PFSK-1 (cell line): ENCODE results near the gene MAMDC4.

Source experiments
- POLR2AphosphoS5 ChIP-seq: IDR thresholded peaks from 2 replicates; pipeline ENCODE4 v1.6.1; 2012; ENCODE audit warnings: low read depth, mild to moderate bottlenecking, control low read depth, low read length, moderate library complexity
- REST ChIP-seq, 2 experiments: IDR thresholded peaks; 2 replicates each; pipeline versions ENCODE4 v1.6.1 to v1.8.0; 2011 to 2012; ENCODE audit warnings: low read depth in 2 of 2, low read length in 2 of 2, control low read depth in 1 of 2, inconsistent platforms in 1 of 2, mild to moderate bottlenecking in 1 of 2, moderate library complexity in 1 of 2; ENCODE audit not compliant: insufficient read depth in 1 of 2
- SIN3A ChIP-seq: IDR thresholded peaks from 2 replicates; pipeline ENCODE4 v1.6.1; 2012; ENCODE audit warnings: mild to moderate bottlenecking, low read length, moderate library complexity, borderline replicate concordance; ENCODE audit not compliant: insufficient read depth

GRCh38 chr9:136849960-136850865, 1.9 kb upstream of the MAMDC4 start:
- TF ChIP-seq POLR2AphosphoS5 = no peak
- no peak for TF ChIP-seq REST (IDR thresholded peaks at IDR 0.05; ENCODE audit: insufficient read depth in 1 of 2, low read depth in 2 of 2, low read length in 2 of 2)
- no peak for TF ChIP-seq SIN3A
